PC-9 (cell line): Measurements from ENCODE around the gene EPB41L4B.

Source experiments
- EZH2 ChIP-seq: fragments of 200-600 bp; sonication (generic); IDR thresholded peaks from 2 replicates; pipeline ENCODE4 v1.8.0; 2017; ENCODE audit warnings: antibody characterized with exemption, low read depth
- TF ChIP-seq, protein P1 (sequence below): fragments of 200-600 bp; sonication (generic); conservative IDR thresholded peaks from 2 replicates; pipeline ENCODE4 v1.6.1; 2017; ENCODE audit warnings: mixed run types, antibody characterized with exemption, mild to moderate bottlenecking, moderate library complexity

DNA sequence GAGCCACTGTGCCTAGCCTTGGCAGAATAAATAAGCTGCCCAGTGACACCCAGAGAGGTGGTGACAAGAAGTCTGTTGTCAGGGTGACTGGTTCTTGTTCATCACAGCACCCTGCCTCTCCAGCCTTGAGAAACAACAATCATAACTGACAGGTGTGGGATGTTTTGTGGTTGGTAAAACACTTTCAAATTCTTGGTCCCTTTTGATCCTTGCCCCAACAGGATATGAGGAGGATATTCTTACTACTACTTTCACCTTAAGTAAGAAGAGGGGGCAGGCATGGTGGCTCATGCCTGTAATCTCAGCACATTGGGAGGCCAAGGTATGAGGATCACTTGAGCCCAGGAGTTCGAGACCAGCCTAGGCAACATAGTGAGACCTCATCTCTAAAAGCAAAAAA is 139.6 kb downstream of the EPB41L4B start:
- TF ChIP-seq, protein P1, sequence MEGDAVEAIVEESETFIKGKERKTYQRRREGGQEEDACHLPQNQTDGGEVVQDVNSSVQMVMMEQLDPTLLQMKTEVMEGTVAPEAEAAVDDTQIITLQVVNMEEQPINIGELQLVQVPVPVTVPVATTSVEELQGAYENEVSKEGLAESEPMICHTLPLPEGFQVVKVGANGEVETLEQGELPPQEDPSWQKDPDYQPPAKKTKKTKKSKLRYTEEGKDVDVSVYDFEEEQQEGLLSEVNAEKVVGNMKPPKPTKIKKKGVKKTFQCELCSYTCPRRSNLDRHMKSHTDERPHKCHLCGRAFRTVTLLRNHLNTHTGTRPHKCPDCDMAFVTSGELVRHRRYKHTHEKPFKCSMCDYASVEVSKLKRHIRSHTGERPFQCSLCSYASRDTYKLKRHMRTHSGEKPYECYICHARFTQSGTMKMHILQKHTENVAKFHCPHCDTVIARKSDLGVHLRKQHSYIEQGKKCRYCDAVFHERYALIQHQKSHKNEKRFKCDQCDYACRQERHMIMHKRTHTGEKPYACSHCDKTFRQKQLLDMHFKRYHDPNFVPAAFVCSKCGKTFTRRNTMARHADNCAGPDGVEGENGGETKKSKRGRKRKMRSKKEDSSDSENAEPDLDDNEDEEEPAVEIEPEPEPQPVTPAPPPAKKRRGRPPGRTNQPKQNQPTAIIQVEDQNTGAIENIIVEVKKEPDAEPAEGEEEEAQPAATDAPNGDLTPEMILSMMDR = no peak
- TF ChIP-seq EZH2 = no peak
